Loucy (cell line): ENCODE results near the gene TMEM150B.

ENCODE experiments used
- H2AFZ ChIP-seq: fragments of 200-600 bp; sonication (generic); 2 replicates; pipeline ENCODE4 v1.6.0; 2016; ENCODE audit warnings: antibody characterized with exemption, mild to moderate bottlenecking, low read length, moderate library complexity
- H3F3A ChIP-seq: fragments of 200-600 bp; 2 replicates; pipeline ENCODE4 v1.6.0; 2016; ENCODE audit warnings: antibody characterized with exemption, low read depth, mild to moderate bottlenecking
- H3K27me3 ChIP-seq: fragments of 200-600 bp; sonication (generic); 2 replicates; pipeline ENCODE4 v1.6.1; 2014; ENCODE audit warnings: low read length, mild to moderate bottlenecking; ENCODE audit not compliant: insufficient read depth, poor library complexity, severe bottlenecking
- H3K36me3 ChIP-seq: fragments of 200-600 bp; sonication (generic); 2 replicates; pipeline ENCODE4 v1.6.1; 2016; ENCODE audit warnings: low read length; ENCODE audit not compliant: insufficient read depth
- H3K4me1 ChIP-seq: fragments of 200-600 bp; sonication (generic); 2 replicates; pipeline ENCODE4 v1.5.1; 2014; ENCODE audit warnings: low read length, mild to moderate bottlenecking; ENCODE audit not compliant: insufficient read depth, poor library complexity, severe bottlenecking
- H3K4me2 ChIP-seq: fragments of 200-600 bp; sonication (generic); 2 replicates; pipeline ENCODE4 v1.6.0; 2014; ENCODE audit warnings: antibody characterized with exemption, low read length, low read depth, mild to moderate bottlenecking; ENCODE audit not compliant: poor library complexity, severe bottlenecking
- H3K4me3 ChIP-seq: fragments of 200-600 bp; sonication (generic); 2 replicates; pipeline ENCODE4 v1.5.1; 2014; ENCODE audit warnings: low read length, mild to moderate bottlenecking, mixed read lengths; ENCODE audit not compliant: poor library complexity, severe bottlenecking
- H3K79me2 ChIP-seq: fragments of 200-600 bp; sonication (generic); 2 replicates; pipeline ENCODE4 v1.6.1; 2014; ENCODE audit warnings: low read length; ENCODE audit not compliant: insufficient read depth
- H3K9ac ChIP-seq: fragments of 200-600 bp; sonication (generic); 2 replicates; pipeline ENCODE4 v1.6.0; 2014; ENCODE audit warnings: mild to moderate bottlenecking, low read depth, low read length, moderate library complexity; ENCODE audit not compliant: poor library complexity, severe bottlenecking
- H3K9me2 ChIP-seq: fragments of 200-600 bp; sonication (generic); replicated peaks from 2 replicates; pipeline ENCODE4 v1.6.1; 2016; ENCODE audit warnings: low read depth, low read length, mixed read lengths
- H3K9me3 ChIP-seq: fragments of 200-600 bp; sonication (generic); 2 replicates; pipeline ENCODE4 v1.6.1; 2014; ENCODE audit warnings: mild to moderate bottlenecking, antibody characterized with exemption, low read length, low read depth; ENCODE audit not compliant: insufficient read depth
- H4K20me1 ChIP-seq: fragments of 200-600 bp; sonication (generic); 2 replicates; pipeline ENCODE4 v1.6.0; 2014; ENCODE audit warnings: antibody characterized with exemption, low read length, mild to moderate bottlenecking; ENCODE audit not compliant: insufficient read depth, poor library complexity, severe bottlenecking
- EZH2phosphoT487 ChIP-seq: fragments of 200-600 bp; IDR thresholded peaks from 2 replicates; pipeline ENCODE4 v1.6.1; 2018; ENCODE audit warnings: antibody characterized with exemption, mild to moderate bottlenecking, moderate library complexity, borderline replicate concordance
- TF ChIP-seq, protein P1 (sequence below): fragments of 200-600 bp; sonication (generic); conservative IDR thresholded peaks from 2 replicates; pipeline ENCODE4 v1.5.1; 2014; ENCODE audit warnings: mild to moderate bottlenecking, antibody characterized with exemption, low read length

The TMEM150B gene

DNA sequence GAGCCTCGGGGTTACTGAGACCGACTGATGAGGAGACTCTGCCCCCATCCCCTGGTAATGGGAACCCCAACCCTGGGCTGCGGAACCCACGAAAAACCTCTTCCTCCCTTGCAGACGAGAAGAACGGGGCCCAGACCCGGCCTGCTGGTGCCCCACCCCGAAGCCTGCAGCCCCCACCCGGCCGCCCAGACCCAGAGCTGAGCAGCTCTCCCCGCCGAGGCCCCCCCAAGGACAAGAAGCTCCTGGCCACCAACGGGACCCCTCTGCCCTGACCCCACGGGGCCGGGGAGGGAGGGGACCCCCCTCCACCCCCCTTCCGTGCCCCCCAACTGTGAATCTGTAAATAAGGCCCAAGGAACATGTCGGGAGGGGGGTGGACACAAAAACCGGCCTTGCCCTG, 13.3 kb downstream of the TMEM150B start:
- no peaks in the 10 kb centered on the region for H3K79me2 ChIP-seq
- H3K4me2 ChIP-seq: no peak overlapping the region
- no peaks in the 10 kb centered on the region for H4K20me1 ChIP-seq
- no peak overlapping the region for H2AFZ ChIP-seq
- no peaks in the 10 kb centered on the region for H3K9me2 ChIP-seq
- no peak overlapping the region for H3K9ac ChIP-seq
- H3K27me3 ChIP-seq: no peaks in the 10 kb centered on the region
- no peaks in the 10 kb centered on the region for H3K9me3 ChIP-seq
- no peak overlapping the region for H3K4me3 ChIP-seq
- TF ChIP-seq EZH2phosphoT487: no peak
- TF ChIP-seq, protein P1, sequence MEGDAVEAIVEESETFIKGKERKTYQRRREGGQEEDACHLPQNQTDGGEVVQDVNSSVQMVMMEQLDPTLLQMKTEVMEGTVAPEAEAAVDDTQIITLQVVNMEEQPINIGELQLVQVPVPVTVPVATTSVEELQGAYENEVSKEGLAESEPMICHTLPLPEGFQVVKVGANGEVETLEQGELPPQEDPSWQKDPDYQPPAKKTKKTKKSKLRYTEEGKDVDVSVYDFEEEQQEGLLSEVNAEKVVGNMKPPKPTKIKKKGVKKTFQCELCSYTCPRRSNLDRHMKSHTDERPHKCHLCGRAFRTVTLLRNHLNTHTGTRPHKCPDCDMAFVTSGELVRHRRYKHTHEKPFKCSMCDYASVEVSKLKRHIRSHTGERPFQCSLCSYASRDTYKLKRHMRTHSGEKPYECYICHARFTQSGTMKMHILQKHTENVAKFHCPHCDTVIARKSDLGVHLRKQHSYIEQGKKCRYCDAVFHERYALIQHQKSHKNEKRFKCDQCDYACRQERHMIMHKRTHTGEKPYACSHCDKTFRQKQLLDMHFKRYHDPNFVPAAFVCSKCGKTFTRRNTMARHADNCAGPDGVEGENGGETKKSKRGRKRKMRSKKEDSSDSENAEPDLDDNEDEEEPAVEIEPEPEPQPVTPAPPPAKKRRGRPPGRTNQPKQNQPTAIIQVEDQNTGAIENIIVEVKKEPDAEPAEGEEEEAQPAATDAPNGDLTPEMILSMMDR: no peak
- no peaks in the 10 kb centered on the region for H3F3A ChIP-seq
- no peaks in the 10 kb centered on the region for H3K4me1 ChIP-seq
- H3K36me3 ChIP-seq: no peaks in the 10 kb centered on the region

DNA sequence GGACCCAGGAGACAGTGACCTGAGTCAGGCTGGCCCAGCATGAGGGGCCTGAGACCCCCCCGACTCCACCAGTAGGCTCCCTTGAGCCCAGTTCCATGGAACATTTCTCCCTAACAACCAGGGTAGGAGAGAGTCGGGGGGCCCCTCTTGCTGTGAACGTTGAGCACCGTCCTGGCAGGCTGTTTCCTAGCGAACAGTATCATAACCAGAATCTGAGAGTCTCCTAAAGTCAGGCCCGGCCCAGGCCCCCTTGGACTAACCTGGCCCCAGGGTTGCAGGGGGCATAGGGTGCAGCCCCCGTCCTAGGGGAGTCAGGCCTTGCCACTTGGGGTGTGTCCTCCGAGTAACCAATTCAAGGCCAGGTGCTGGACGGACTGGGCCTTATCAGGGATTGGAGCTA, 13.7 kb downstream of the TMEM150B start:
- H3K27me3 ChIP-seq: no peaks in the 10 kb centered on the region
- no peaks in the 10 kb centered on the region for H3K79me2 ChIP-seq
- no peaks in the 10 kb centered on the region for H3K9me3 ChIP-seq
- TF ChIP-seq, protein P1: no peak
- TF ChIP-seq EZH2phosphoT487: no peak
- H2AFZ ChIP-seq: no peak overlapping the region
- H3F3A ChIP-seq: no peaks in the 10 kb centered on the region
- H3K4me3 ChIP-seq: no peak overlapping the region
- no peak overlapping the region for H3K4me2 ChIP-seq
- H3K9me2 ChIP-seq: no peaks in the 10 kb centered on the region
- H3K4me1 ChIP-seq: no peaks in the 10 kb centered on the region
- no peaks in the 10 kb centered on the region for H4K20me1 ChIP-seq
- H3K9ac ChIP-seq: no peak overlapping the region
- H3K36me3 ChIP-seq: no peaks in the 10 kb centered on the region

DNA sequence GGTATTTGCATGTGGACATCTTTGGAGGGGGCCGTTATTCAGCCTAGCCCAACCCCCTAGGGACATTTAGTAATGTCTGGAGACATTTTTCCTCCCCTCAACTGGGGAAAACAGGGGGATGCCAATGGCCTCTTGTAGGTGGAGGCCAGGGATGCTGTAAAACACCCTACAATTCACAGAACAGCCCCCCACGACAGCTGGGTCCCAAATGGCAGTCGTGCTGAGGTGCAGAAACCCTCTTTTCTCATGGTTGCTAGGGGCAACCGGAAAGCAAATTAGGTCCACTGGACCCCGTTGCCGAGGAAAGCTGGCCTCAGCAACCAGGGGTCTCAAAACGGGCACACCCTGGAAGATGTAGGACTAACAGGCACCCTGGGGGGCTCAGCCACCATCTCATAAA, 14.6 kb downstream of the TMEM150B start:
- Histone ChIP-seq H3K36me3 (no peaks in the 10 kb centered on the region), H3K9me2 (no peaks in the 10 kb centered on the region), H3K9ac (no peak overlapping the region), H3K4me1 (peaks cover 5% of the 10 kb centered on the region), H3K4me2 (no peak overlapping the region), H4K20me1 (no peaks in the 10 kb centered on the region), H3K27me3 (no peaks in the 10 kb centered on the region), H3K79me2 (no peaks in the 10 kb centered on the region), H3K4me3 (no peak overlapping the region), H3K9me3 (no peaks in the 10 kb centered on the region), H2AFZ (no peak overlapping the region), H3F3A (no peaks in the 10 kb centered on the region)
- TF ChIP-seq, protein P1: no peak
- TF ChIP-seq EZH2phosphoT487: no peak
